ENCODE results near the gene CEP70.
"Not testable (repeated sequence)": the region's sequence is repeated elsewhere in the genome, so short reads cannot be mapped to it uniquely, and the experiment has no call there.

CEP70 gene

GRCh38 chr3:138471481-138471880 lies 122.6 kb downstream of the CEP70 start:
- DNase-seq (ENCODE audit: low read depth, low spot score) = no peak

DNA sequence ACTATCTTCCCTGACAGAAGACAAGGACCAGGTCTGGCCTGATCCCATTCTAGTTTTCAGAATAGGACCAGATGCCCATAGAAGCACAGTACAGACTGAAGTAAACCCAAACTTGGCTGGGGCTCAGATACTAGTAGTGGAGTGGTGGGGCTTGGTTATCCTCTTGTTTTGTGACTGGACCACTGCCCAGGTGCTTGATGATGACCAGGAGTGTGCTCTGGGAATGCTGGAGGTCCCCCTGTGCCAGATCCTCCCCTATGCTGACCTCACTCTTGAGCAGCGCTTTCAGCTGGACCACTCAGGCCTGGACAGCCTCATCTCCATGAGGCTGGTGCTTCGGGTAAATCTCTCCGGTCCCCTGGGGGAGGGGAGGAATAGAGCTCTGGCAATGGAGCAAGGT lies 123.4 kb downstream of the CEP70 start:
- DNase-seq (ENCODE audit: low read depth, low spot score) = no peak

GRCh38 chr3:138469874-138470273 lies 124.2 kb downstream of the CEP70 start:
- no peak for DNase-seq (ENCODE audit: low read depth, low spot score)

- DNase-seq (ENCODE audit: low read depth, low spot score) = no peak
Observed at GRCh38 chr3:138468886-138469285, 125.2 kb downstream of the CEP70 start.

- no peak for DNase-seq (ENCODE audit: low read depth, low spot score)
Observed at GRCh38 chr3:138468451-138468850, 125.6 kb downstream of the CEP70 start.

DNA sequence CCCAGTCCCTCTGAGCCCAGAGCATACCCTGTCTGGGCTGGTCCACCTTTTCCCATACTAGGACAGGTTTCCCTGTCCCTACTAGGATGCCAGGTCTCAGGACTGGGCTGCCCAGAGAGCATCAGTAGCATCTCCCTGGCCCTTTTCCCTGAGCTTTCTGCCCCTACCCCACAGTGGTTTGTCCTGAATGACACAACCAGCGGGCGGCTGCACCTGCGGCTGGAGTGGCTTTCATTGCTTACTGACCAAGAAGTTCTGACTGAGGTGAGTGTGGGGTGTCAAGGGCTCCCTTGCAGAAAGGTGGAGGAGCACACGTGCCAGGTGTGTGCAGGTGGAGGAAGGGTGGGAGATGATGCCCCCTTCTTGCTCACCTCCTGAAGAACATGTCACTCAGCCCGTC lies 126.1 kb downstream of the CEP70 start:
- no peak for DNase-seq (ENCODE audit: low read depth, low spot score)

DNA sequence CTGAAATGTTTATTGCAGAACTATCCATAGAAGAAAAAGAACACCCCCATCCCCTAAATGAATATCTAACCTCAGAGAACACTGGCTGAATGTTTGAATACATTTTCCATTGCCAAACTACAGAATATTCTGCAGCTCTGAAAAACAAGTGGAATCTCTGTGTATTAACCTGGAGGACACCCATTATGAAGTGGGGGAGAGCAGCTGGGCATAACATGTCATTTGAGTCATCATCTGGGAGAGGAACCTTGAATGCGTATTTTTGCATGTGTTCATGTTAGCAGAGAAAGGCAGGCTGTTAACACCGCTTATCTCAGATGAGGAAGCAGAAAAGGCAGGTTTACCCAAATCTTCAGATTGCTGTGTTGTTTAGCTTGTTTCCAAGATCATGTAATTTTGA lies 128.1 kb downstream of the CEP70 start:
- no peak for DNase-seq (ENCODE audit: low read depth, low spot score)

- no peak for DNase-seq (ENCODE audit: low read depth, low spot score)
Observed at GRCh38 chr3:138465451-138465850, 128.6 kb downstream of the CEP70 start.

GRCh38 chr3:138464491-138464860 lies 129.6 kb downstream of the CEP70 start:
- DNase-seq (ENCODE audit: low read depth, low spot score) = no peak

DNA sequence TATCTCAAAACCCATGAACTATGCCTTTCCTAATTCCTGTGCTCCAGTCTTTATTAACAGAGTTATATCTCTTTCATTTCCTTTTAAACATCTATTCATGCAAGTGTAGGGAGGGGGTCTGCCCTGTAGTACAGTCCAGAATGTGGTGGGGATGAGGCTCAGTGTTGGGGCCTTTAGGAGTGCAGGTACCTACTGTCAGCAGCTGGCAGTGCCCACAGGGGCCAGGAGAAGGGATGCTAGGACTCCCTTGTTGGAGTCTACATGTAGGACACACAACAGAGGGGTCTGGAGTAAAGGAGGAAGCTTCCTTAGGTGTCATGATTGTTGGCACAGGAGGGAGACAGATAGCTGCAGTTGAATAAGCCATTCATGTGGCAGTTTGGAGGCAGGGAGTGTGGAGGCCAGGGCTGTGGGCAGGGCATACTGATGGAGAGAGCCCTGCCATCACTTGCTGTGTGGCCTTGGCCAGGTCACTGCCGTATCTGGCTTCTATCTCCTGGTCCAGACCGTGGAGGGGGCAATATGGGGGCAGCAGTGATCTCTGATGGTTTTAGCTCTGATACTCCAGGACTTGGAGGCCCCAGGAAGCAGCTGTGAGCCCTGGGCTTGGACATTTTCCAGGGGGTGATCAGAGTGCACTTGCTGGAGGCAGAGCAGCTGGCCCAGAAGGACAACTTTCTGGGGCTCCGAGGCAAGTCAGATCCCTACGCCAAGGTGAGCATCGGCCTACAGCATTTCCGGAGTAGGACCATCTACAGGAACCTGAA lies 130.2 kb downstream of the CEP70 start:
- DNase-seq (ENCODE audit: low read depth, low spot score) = no peak

DNA sequence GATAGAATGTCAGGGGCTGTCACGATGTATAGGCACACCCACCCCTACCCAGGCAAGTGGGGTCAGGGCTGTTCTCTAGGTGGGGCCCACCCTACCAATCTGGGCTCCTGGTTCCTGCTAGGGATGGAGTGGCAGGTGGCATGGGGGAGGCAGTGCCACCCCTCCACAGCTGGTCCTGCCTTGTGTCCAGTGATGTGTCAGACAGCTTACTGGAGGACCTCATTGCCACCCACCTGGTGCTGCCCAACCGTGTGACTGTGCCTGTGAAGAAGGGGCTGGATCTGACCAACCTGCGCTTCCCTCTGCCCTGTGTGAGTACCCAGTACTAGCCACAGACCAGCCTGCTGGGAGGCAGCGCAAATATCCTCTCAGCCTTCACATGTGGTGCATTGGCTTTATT lies 132.2 kb downstream of the CEP70 start:
- DNase-seq (ENCODE audit: low read depth, low spot score) = no peak

DNA sequence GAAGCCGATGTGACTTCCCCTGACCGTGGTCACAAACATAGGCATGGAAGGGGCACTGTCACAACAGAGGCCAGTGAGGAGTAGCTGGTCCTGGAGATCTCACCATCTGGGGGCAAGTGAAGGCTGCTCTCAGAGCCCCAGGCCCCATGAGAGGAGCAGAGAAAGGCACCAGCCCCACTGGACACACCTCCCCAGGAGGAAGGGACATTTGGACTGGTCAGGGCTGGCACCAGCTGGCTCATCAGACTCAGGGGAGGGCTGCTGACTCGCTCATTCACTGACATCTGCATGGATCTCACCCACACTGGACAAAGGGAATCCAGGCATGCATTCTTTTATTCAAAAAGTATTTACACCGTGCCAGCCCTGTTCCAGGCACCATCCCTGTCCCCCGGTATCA lies 132.8 kb downstream of the CEP70 start:
- DNase-seq (ENCODE audit: low read depth, low spot score) = no peak

DNA sequence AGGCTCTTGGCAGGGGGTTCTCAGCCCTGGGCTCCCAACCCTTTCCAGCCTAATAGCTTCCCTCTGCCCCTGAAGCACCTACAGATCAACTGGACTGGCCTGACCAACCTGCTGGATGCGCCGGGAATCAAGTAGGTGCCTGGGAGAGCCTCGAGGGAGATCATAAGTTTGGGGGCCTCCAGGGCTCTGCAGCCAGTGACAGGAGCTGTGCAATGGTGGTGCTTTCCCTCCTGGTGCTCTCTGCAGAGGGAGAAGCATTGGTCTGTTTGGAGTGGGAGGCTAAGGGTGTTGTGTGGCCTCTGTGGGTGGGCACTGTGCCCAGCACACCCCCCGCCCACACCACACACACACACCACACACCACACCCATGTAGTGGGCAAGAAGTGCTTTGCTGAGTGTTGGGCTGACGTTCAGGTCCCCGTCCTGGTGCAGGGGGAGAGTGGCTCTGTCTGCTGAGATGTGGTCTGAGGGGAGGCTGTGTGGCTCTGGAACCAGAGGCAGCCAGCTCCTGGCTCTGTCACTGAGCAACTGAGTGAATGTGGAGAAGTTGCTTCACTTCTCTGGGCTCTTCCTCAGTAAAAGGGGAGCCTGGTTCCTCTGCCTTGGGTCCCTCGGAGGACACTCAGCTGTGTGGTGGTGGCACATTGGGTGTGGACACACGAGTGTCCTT lies 133.4 kb downstream of the CEP70 start:
- no peak for DNase-seq (ENCODE audit: low read depth, low spot score)

DNA sequence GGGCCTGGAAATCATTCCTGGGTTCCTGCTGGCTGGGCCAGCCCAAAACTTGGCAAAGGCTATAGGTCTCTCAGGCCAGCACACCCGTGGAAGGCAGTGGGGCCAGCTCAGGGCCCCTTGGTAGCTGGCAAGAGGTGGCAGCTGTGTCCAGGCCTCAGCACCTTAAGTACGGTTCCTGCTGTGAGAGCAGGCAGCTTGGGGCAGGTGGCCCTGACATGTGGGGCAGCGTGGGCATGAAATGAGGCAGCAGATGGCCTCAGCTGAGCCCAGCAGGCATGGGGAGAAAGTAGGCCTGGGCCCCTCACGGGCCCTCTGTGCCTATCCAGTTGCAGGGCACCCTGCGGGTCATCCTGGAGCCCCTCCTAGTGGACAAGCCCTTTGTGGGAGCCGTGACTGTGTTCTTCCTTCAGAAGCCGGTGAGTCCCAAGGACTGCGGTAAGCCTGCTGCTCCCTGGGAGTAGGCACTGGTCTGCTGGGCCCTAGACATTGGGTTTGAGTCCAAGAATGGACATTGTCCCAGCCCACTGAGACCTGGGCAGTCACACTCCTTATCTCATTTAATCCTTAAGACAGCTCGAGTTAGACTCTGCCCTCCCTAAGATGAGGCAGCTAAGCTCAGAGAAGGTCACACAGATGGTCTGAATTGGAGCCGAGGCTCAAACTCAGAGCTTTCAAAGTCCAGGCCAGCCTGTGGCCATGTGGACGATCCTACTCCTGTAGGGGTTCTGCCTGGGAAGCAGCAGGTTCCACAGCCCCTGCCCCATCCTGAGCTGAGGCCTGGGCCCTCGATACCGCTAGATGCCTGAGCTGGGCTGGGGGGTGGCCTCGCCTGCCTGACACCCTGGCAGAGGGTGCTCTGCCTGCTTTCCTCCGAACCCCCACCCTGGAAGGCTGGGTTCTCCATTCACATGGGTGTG lies 134.2 kb downstream of the CEP70 start:
- DNase-seq (ENCODE audit: low read depth, low spot score) = no peak

DNA sequence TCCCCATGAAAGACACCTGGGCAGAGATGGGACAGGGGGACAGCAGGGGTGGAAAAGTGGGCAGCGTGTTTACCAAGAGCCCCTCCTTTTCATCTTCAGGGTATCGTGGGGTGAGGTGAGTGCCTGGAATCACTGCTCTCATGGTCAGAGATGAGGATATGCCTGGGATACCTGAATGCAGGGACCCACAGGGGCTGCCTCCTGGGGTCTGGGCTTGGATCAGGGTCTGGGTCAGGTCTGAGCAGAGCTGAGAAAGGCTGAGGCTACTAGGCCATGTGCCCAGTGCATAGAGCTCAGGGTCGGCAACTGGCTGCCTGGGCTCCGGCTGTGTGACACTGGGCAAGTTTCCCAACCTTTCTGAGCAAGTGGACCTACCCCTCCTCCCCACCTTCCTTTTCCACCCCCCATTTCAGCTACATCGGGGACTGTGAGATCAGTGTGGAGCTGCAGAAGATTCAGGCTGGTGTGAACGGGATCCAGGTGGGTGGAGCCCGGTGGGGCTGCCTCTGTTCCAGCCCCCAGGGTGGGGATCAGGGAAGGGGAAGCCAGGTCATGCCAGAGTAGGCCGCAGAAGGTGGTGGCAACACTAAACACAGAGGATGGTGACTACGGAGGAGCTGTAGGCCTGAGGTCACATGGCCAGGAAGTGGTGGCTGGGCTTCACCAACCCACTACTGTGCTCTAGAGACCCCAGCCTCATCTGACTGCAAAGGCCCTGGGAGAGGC lies 135.1 kb downstream of the CEP70 start:
- no peak for DNase-seq (ENCODE audit: low read depth, low spot score)

DNA sequence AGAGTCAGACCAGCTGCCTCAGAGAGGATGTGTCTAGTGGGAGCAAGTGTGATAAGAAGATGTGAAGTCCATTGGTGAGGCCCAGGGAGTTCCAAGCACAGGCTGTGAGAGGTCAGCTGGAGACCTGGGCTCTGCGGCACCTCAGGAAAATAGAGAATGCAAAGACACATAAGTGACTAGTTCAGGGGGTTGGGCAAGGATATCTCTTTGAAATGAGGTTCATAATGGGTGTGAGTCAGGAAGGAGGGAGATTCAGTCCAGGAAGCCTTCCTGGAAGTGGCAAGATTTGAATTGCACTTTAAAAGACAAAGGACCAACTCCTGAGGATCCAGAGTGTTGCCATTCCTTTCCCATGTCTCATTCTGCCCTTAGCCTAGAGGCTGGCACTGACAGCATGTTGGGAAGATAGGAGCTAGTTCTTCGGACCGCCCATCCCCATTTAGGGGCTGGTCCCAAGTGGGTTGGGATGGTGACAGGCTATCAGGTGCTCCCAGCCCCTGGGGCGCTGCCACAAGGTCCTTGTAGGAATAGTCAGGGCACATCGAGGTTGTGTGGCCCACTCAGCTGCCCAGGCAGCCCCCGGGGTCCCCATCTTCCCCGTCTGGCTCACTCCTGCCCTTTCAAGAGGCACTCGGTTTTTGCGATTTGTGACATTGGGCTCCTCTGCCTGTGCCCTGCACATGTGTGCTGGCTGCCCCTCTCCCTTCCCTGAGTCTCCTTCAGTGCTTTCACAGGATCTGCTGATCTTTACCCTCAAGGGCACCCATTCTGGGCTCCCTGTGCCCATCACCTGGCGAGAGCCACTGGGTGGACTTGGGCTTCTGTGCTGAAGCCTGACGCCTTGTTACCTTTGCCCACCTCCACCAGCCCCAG lies 136.0 kb downstream of the CEP70 start:
- DNase-seq (ENCODE audit: low read depth, low spot score) = no peak

- DNase-seq (ENCODE audit: low read depth, low spot score) = no peak
Observed at GRCh38 chr3:138456961-138457862, 136.8 kb downstream of the CEP70 start.

GRCh38 chr3:138455801-138456716 lies 138.0 kb downstream of the CEP70 start:
- DNase-seq (ENCODE audit: low read depth, low spot score) = no peak

DNA sequence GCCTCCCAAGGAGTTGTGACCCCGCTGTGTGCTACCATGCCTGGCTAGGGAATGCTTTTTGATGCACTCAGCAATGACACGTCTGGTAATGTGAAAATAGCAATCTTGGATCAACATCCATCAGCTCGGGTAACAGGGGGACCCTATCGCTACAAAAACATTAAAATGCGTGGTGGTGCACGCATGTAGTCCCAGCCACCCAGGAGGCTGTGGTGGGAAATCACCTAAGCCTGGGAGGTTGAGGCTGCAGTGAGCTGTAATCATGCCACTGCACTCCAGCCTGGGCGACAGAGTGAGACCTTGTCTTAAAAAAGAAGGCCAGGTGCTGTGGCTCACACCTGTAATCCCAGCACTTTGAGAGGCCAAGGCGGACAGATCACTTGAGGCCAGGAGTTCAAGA lies 140.1 kb downstream of the CEP70 start:
- DNase-seq (ENCODE audit: low read depth, low spot score) = not testable (repeated sequence)
